ENCODE results near the gene CBX2. TPM values are rescaled to one million over a fixed set of nuclear protein-coding genes. Genes with fewer than 3 reads are reported as not detected.

Gene CBX2
- total RNA-seq, 1 experiment from 2014 or later, result 28.3 TPM

- intact Hi-C loops (cut with micrococcal nuclease), result loop anchor here (1.0 to 5.0 kb wide), 4 partner anchors 45 to 201 kb away; no protein-coding TSS in a partner anchor
- H2AFZ ChIP-seq (ENCODE audit: low read depth, low read length, poor library complexity, severe bottlenecking), result no peak overlapping the region
- DNase-seq (ENCODE audit: low read depth, low spot score) (no peak), ATAC-seq (peak; percentile 80)
- H3K4me2 ChIP-seq (ENCODE audit: low read length), result peak overlapping the region; percentile 50
- H3K4me3 ChIP-seq (replicated peaks in 1 of 2; ENCODE audit: low read depth in 1 of 2, low read length in 2 of 2), result no peak overlapping the region
- H3K9me3 ChIP-seq (ENCODE audit: control insufficient read depth in 1 of 2, insufficient read depth in 1 of 2, low read depth in 1 of 2, low read length in 2 of 2), result no peaks in the 10 kb centered on the region
- H3K79me2 ChIP-seq (ENCODE audit: insufficient read depth, low read length), result peaks cover 7% of the 10 kb centered on the region; the same call in 1 of the 2 replicates
- peaks cover 19 to 33% of the 10 kb centered on the region in 2 experiments for H3K4me1 ChIP-seq (ENCODE audit: control insufficient read depth in 1 of 2, insufficient read depth in 2 of 2, low read length in 2 of 2)
- no peaks in the 10 kb centered on the region for H4K20me1 ChIP-seq (ENCODE audit: insufficient read depth)
- RAD21 ChIA-PET (ENCODE audit: low non-redundant PET in 1 of 2, low total read pairs in 2 of 2, uncharacterized antibody in 2 of 2, unreplicated experiment in 2 of 2), result interaction anchor here (0.9 to 1.6 kb wide), 3 partner anchors 48 to 126 kb away, joined by 3 to 5 read pairs (median 5); no protein-coding TSS in a partner anchor
- CTCF ChIA-PET, result interaction anchor here (0.7 to 2.7 kb wide), 12 partner anchors 8 to 204 kb away, joined by 3 to 10 read pairs (median 5); partner anchors contain the start of gene CBX4
- TF ChIP-seq ZNF274 (IDR thresholded peaks at IDR 0.05; ENCODE audit: low read depth, low read length), result no peak
- no peak for TF ChIP-seq ZFX (IDR thresholded peaks at IDR 0.05)
- no peak for TF ChIP-seq REST (IDR thresholded peaks at IDR 0.05; ENCODE audit: low read depth)
- peak; percentile 97; the same call in 1 of the 2 replicates for TF ChIP-seq RAD21 (IDR thresholded peaks at IDR 0.05; ENCODE audit: low read depth)
- peak; percentile 89 to 95 (median 92) for TF ChIP-seq CTCF (IDR thresholded peaks at IDR 0.05 in 2 of 3, conservative IDR thresholded peaks at IDR 0.05 in 1 of 3; ENCODE audit: borderline replicate concordance in 1 of 3, insufficient read depth in 1 of 3, low read depth in 2 of 3, low read length in 2 of 3)
- no peak for TF ChIP-seq EZH2phosphoT487 (IDR thresholded peaks at IDR 0.05; ENCODE audit: borderline replicate concordance)
- no peak for TF ChIP-seq FOSL1 (IDR thresholded peaks at IDR 0.05; ENCODE audit: low read depth)
- TF ChIP-seq ELF1 (IDR thresholded peaks at IDR 0.05; ENCODE audit: borderline replicate concordance, low read depth), result no peak
- no peak for TF ChIP-seq CBX3 (IDR thresholded peaks at IDR 0.05; ENCODE audit: low read depth)
- no peak for TF ChIP-seq POLR2AphosphoS5 (IDR thresholded peaks at IDR 0.05; ENCODE audit: low read depth, low read length)
- no peak for TF ChIP-seq ZBTB33 (IDR thresholded peaks at IDR 0.05; ENCODE audit: extremely low read depth, insufficient replicate concordance, low read length)
- no peak for TF ChIP-seq SRF (IDR thresholded peaks at IDR 0.05; ENCODE audit: low read depth)
- H3K9ac ChIP-seq (ENCODE audit: low read length), result no peak overlapping the region; the same call in 1 of the 2 replicates
- H3K36me3 ChIP-seq (ENCODE audit: control insufficient read depth in 1 of 2, insufficient read depth in 2 of 2, low read length in 2 of 2), result peaks cover 10 to 11% of the 10 kb centered on the region in 2 experiments; a peak in 2 of 4 replicates
- no peaks in the 10 kb centered on the region for H3K27me3 ChIP-seq (ENCODE audit: insufficient read depth, low read length)
- no TSS peak for BruUV-seq (replicated peaks)
- POLR2A ChIA-PET, result interaction anchor here (0.9 to 1.2 kb wide), 2 partner anchors 45 to 50 kb away, joined by 3 read pairs; no protein-coding TSS in a partner anchor
- no peaks in the 10 kb centered on the region for H3K9me2 ChIP-seq (ENCODE audit: insufficient read depth)
- H3K27ac ChIP-seq (ENCODE audit: low read depth, low read length), result no peak overlapping the region; the same call in 1 of the 2 replicates
Observed at GRCh38 chr17:79789943-79790804, 12.2 kb downstream of the CBX2 start.
